Measurements from ENCODE around the gene EVC.

EVC gene

DNA sequence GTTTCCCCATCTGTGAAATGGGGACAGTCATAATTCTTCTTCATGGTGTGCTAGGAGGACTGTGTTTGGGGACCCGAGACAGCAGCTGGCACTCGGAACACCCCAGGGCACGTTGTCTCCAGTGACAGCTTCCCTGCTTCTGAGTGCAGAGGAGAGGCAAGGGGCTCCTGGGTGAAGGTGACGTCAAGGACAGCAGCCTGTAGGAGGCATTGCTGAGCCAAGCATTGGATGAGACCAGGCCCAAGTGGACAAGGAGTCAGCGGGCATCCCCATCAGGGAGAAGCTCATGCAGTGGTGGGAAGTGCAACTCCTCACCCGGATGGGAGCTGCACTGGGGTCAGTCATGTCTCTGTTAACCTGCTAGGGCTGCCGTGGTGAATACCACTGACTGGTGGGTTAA lies 46.1 kb downstream of the EVC start:
- DNase-seq = no peak

DNA sequence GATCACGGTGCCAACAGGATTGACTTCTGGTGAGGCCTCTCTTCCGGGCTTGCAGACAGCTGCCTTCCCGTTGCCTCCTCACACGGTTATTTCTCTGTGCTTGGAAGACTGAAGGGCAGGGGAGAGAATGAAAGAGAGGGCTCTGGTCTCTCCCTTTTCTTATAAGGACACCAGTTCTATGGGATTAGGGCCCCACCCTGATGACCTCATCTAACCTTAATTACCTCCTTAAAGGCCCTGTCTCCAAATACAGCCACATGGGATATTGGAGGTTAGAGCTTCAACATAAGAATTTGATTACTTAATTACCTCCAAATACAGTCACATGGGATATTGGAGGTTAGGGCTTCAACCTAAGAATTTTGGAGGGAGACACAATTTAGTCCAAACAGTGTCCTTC lies 46.5 kb downstream of the EVC start:
- no peak for DNase-seq

DNA sequence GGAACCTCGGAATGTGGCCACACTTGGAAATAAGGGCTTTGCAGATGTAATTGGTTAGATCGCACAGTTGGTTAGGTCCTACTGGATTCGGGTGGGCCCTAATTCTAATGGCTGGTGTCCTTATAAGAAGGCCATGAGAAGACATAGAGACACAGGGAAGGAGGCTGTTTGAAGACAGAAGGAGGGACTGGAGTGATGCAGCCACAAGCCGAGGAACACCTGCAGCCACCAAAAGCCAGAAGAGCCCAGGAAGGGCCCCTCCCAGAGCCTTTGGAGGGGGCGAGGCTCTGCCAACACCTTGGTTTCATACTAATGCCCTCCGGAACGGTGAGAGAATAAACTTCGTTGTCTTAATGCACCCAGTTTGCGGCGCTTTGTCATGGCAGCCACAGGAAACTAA lies 47.0 kb downstream of the EVC start:
- DNase-seq = no peak

DNA sequence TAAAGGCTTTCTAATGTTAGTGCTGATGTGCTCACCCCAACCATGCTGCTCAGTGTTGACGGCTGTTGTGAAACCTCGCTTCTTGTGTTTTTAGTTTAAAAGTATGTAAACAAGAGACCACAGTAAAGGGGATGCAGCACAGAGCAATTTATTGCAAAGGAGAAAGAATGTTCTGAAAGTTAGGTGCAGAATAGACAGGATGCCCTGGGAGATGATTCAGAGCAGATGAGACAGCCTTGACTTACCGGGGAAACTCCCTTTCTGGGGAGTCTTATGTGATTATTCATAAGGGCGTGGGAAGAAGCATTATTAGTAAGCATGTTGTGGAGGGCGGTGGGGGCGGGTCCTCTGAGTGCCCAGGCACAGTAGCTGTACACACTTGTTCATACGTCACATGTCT lies 47.7 kb downstream of the EVC start:
- DNase-seq = no peak

DNA sequence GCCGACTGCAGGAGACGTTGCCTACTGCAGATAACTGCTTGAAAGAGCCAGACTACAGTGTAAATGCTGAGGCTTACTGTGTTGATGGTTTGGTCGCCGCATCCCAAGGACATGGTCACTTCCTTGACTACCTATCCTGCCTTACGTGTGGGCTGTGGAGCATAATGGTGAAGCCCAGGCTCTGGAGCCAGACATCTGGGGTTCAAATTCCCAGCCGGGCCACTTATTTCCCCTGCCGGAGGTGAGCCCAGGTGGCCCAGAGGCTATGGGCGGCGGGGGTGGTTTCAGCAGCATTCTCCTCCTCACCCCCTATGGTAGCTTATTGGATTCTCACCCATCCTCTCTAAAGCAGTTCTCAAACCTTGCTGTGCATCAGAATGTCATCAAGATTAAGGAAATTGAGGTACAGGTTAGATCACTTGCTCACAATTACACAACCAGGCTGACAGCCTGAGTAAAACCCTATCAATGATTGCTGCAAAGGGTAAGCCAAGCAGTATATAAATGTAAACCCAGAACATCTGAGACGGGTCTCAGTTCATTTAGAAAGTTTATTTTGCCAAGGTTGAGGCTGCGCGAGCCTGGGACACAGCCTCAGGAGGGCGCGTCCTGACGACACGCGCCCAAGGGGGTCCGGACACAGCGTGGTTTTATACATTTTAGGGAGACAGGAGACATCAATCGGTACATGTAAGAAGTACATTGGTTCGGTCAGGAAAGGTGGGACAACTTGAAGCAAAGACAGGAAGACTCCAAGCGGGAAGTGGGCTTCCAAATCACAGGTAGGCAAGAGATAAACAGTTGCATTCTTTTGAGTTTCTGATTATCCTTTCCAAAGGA lies 48.5 kb downstream of the EVC start:
- no peak for DNase-seq

DNA sequence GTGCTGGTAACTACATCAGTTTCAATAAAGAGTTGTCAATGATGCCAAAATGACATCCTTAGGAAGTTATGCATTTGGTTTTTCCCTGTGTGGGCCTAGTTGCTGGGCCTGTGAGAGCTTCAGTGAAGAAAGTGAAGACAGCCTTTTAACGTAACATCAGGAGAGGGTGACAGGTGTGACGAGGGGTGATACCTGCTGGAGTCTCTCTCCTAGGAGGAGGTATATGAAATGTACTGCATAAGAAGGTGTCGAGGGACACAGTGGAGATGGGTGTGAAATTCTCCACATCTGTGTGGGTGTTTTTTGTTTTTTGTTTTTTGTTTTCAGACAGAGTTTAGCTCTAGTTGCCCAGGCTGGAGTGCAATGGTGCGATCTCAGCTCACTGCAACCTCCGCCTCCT lies 49.2 kb downstream of the EVC start:
- no peak for DNase-seq

DNA sequence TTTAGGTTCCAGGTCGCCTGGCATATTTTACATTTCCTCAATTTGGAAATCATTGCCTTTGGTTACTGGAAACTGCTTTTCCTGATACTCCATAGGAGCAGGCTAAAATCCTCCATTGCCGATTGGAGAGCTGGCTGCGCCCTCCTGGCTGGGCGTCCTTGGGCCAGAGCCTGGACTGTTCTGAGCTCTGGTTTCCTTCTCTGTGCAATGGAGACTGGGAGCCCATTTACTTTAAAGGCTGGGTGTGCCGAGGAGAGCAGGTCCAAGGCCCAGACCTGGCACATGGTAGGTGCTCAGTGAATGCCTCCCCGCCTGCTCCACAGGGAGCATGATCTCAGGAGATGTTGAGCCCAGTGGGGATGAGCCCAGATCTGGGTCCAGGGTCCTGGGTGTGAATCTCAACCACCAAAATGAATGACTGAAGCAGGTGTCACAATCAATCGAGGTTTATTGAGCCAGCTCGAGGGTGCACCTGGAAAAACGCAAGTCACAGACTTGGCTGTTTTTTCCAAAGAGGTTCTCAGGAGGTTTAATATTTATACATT lies 50.0 kb downstream of the EVC start:
- DNase-seq = no peak

DNA sequence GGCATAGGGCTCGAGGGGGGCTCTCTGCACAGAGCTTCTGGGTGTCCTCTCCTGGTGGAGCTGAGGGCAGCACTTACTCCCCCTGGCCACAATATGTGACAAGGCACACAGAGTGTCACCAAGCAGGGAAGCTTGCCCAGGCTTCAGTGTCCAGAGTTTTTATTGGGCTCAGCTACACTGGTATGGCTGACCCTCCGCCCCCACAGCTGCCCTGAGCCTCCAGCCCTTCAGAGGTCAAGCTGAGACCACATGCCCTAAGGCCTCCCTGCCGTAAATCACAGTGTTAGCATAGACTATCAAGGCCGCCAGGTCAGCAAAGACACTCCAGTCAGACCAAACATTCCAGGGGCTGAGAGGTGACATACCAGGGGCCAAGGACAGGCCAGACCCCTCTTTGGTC lies 59.0 kb downstream of the EVC start:
- DNase-seq = no peak

DNA sequence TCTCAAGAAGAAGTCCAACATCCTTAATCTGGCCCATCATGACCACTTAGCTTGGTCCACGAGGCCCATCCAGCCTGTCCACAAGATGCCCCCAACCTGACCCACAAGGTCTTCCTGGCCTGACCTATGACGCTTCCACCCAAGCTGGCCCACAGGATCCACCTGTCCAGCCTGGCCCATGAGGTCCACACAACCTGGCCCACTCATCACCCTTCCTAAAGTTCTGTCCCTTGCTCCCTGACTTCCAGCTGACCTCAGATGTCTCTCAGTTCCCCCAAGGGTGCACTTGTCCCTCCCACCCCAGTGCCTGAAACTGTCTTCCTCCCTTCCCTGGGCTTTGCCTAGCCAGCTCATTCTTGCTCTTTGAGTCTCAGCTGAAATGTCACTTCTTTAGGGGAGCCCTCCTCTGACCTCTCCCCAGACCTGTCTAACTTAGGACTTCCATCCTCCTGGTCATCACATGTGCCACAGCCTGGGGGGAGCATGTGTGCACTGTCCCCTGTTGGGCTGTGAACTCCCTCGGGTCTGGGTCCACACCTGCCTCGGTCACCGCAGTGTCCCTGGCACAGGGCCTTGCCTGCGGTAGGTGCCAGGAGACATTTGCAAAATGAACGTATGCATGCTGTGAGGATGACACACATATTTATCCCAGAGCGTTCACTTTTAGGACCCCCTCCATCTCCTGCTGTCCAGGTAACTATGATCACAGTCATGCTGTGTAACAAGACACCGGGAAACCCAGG lies 61.7 kb downstream of the EVC start:
- no peak for DNase-seq

DNA sequence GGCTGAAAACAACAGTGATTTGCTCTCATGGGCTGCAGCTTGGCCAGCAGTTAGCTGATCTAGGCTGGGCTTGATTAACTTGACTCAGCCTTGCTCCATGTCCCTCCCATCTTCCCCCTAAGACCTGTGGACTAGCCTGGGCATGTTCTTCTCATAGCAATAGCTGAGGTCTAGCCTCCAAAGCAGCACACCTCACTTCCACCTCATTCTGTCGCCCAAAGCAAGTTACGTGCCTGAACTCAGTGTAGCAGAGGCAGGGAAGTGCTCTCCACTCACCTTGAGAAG lies 62.2 kb downstream of the EVC start:
- DNase-seq = no peak

DNA sequence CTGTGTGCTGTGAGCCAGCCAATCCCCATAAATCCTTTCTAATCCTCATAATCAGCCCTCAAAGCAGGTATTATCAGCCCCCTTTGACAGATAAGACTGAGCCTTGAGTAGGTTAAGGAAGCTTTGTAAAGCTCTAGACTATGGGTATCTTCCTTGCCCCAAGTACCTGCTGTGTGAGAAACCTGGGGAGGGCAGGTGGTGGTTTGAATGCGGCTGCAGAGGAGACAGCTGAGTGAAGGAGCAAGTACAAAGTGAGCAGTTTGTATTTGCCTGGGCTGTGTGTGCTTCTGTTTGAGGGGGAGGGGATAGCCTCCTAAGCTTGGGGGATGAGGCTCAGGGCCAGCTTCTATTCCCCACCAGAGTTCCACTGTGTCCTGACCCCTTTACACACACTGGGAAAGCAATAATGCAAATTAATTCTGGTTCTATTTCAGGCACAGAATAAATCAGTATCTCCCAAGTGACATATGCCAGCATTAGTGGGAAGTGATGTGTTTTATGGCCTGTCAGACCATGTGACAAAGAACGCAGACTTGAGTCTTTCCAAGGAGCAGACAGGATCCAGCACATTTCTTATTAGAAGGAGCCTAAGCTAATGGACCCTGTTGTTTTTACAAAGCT lies 63.5 kb downstream of the EVC start:
- no peak for DNase-seq

DNA sequence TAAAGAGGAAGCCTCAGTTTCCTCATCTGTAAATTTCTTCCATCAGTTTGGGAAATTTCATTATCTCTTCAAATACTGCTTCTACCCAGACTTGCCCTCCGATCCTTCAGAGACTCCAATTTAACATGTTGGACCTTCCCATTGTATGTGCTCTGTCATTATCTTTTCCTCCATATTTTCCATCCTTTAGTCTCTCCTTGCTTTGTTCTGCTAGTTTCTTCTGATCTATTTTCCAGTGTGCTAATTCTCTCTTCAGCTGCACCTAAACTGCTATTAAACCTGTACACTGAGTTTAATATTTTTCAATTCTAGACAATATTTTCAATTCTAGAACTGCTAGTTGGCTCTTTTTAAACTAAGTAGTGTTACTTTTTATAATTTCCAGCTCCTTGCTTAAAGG lies 65.5 kb downstream of the EVC start:
- no peak for DNase-seq

DNA sequence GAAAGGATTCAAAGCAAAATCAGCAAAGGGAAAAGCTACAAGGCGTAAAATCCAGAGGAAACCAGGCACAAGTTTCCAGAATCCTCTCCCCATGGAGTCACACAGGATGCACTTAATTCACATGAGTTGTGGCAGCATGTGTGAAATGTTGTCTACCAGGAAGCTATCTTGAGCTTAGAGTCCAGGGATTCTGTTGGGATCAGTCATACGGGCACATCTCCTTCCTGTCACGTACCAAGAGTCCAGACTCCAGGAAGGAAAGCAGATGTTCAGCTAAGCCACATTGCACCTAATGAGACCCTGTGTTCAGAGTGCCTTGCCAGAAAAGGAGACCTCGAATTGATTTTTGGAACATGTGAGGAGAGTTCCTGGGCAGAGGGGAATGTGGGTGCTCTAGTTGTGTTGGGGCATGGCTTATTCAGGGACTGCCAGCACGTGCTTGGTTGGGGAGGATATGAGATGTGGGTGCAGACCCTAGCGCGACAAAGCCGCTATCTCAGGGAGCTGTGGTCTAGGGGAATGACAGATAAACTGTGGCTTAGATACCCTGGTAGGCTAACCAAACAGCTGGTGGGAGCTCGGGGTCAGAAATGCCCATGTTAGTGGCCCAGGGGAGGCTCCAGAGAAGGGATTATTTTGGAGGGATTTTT lies 70.0 kb downstream of the EVC start:
- DNase-seq = no peak

DNA sequence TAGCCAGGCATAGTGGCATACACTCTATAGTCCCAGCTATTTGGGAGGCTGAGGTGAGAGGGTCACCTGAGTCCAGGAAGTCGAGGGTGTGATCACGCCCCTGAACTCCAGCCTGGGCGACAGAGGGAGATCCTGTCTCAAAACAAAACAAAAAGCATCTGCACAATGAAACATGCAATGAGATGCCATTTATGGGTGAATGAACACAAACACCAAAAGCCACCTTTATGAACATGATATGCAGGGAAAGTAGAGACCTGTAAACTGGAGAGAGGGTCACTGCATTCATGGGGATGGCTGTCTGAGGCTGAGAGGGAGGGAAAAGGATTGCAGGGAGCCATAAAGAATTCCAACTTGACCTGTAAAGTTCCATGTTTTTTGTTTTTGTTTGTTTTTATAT lies 70.7 kb downstream of the EVC start:
- no peak for DNase-seq

DNA sequence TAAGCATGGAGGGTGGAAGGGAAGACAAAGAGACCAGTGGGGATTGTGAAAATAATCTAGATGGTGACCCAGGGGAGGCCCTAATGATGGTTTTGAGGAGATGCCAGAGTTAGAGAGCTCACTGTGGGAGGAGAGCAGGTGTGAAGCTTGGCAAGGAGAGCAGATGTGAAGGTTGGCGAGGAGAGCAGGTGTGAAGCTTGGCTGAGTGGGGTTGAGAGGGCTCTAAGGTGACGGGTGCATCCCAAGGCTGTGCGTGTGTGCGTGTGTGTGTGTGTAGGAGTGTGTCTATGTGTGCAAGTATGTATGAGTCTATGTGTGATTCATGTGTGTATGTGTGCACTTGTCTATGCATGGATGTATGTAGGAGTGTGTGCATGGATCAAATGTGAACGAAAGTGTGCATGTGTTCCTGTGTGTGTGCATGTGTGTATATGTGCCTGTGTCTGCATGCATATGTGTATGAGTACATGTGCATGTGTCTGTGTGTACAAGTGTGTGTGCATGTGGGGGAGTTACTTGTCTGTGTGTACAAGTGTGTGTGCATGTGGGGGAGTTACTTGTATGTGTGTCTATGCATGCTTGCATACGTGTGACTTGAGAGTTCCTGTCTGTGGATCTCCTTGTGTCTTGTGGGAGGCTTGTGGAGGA lies 72.0 kb downstream of the EVC start:
- no peak for DNase-seq

DNA sequence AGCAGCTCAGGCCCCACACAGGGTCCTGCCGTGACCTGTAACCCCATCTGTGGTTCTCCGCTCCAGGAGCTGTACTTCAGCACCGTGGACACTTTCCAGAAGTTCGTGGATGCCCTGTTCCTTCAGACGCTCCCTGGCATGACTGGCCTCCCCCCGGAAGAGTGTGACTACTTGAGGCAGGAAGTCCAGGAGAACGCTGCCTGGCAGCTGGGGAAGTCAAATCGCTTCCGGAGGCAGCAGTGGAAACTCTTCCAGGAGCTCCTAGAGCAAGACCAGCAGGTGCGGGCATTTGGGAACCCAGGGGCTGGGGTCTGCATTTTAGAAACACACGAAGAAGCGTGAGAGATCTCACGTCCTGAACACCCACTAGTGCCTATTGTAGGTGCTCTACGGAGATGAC lies 72.5 kb downstream of the EVC start:
- no peak for DNase-seq

DNA sequence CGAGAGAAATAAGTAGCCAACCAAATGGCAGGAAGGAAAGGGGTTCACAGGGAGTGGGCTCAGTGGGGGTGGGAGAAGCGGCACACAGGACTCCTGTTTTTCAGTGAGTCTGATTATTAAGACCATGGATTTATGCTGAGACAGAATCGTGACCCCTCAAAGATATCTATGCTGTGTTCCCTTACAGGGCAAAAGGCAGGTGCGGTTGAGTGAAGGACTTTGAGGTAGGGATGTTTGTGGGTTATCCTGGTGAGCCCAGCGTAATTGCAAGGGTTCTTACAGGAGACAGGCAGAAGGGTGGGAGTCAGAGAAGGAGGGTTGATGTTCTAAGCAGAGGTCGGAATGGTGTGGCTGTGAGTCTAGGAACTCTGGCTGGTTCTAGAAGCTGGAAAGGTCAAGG lies 73.0 kb downstream of the EVC start:
- DNase-seq = no peak

DNA sequence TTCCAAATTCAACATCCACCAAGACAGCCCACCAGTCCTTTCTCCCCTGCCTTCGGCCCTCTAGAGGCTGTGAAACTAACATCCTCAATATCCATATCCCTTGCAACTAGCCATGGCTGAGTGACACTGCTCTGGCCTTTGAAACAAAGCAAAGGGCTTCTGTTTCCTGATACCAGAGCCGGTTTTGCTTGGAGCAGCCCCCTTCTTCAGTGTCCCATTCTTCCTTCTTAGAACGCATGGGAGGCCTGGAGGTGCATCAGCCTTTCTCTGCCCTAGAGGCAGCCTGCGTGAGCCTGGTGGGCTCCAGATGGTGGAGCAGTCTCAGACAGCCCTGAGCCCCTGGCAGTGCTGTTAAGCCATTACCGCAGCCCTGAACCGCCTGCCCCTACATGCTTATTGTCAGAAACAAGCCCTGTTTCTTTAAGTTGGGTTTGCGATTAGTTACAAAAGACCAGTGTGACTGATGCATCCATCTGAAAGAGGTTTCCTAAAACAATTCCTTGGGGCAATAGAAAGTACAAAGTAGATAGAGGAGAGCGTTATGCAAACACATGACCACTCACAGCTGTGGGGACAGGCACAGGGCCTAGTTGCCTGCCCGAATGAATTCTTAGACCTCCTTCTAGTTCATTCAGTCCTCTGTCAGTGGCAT lies 74.1 kb downstream of the EVC start:
- no peak for DNase-seq

DNA sequence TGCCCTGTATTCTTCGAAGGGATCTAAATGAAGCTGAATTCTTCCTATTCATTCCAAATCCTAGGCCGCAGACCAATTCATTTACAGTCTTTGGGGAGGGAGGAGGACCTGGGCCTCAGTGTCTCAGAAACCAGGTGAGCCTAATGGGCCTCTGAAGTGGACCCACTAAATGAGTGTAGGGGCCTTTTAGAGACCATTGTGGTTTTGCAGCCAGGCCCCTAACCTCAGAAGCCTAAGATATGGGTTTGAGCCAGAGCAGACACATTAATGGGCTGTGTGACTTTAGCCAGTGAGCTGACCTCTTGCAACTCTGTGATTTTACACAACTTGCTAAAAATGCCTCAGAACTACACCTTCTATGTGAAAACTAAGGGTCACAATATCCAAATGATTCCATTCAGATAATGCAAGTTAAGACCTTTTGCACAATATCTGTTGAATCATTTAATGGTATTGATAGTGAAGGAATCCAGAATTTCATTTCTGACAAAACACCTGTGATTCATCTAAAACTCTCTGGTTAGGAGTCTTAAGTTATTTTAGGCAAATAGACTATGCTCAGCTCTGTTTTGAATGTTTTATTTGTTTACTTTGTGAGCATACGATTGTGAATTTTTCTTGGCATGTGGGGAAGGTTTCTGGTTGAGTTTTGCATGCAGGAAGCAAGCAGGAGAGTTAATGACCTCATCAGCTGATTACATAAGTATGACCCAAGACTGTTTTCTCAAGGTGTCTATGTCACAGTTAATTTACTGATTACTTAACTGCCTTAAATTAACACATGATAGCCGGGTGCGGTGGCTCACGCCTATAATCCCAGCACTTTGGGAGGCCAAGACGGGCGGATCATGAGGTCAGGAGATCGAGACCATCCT lies 75.0 kb downstream of the EVC start:
- no peak for DNase-seq

DNA sequence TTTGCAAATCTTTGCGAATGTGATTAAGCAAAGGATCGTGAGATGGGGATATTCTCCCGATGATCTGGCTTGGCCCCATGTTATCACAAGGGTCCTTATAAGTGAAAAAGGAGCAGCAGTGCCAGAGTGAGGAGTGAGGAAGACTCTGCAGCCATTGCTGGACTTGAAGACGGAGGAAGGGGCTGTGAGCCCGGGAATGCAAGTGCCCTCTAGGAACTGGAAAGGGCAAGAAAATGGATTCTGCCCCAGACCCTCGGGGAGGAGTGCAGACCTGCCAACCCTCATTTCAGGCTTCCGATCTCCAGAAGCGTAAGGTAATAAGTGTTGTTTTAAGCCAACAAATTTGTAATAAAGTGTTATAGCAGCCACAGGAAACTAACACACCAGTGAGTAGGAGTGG lies 76.3 kb downstream of the EVC start:
- DNase-seq = no peak

DNA sequence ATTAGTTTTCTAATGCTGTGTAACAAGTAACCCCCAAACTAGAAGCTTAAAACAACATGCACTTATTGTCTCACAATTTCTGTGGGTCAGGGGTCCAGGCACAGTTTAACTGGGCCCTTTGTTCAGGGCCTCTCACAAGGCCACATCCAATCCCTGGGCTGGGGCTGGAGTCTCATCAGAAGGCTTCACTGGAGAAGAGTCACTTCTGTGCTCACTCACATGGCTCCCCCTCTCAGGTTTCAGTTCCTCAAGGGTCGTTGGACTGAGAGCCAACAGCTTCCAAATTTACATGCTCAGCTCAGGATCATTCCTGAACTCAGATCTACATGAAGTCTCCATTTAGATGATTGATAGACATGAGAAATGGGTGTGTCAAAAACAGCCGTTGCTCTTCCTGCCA lies 77.1 kb downstream of the EVC start:
- DNase-seq = no peak

Measured in C1 segment of cervical spinal cord (tissue), 14 donors.